ENCODE data around the gene DLGAP3. TPM values are rescaled to one million over a fixed set of nuclear protein-coding genes. Genes with fewer than 3 reads are reported as not detected.

The DLGAP3 gene
- total and polyA plus RNA-seq, 2 of the 13 experiments (the other 11 are each of a cell fraction or from before 2014, with no cell fraction given) = 0.03 to 0.04 TPM

DNA sequence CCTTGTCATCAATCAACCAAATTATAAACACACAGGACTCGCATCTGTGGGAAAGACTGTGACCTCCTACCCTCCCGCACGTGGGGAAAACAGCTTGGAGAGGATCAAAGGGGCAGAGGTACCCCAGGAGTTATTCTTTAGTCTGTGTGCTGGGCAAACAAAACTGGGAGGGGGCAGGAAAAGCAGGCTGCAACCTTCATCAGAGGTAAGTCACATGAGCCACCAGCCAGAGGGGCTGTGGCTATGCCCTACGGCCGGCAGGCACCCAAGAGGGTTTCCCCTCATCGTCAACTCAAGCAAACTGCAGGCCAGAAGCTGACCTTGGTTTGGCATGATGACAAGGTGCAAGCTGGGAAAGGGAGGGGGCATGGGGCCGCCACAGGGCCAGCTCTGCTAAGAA lies 82.4 kb downstream of the DLGAP3 start (continued):
- TF ChIP-seq TFE3 (CRISPR knock-in tag; IDR thresholded peaks at IDR 0.05) (0 out of 2 replicates have a peak, but pooled peaks have one; percentile 32), ZFP37 (CRISPR knock-in tag; IDR thresholded peaks at IDR 0.05; ENCODE audit: borderline replicate concordance) (no peak), ZNF670 (CRISPR knock-in tag; IDR thresholded peaks at IDR 0.05; ENCODE audit: borderline replicate concordance) (no peak), ZFP41 (CRISPR knock-in tag; IDR thresholded peaks at IDR 0.05; ENCODE audit: borderline replicate concordance) (no peak), TBX2 (CRISPR knock-in tag; IDR thresholded peaks at IDR 0.05; ENCODE audit: borderline replicate concordance) (peak; percentile 34; the same call in 1 of the 2 replicates), MIXL1 (CRISPR knock-in tag; IDR thresholded peaks at IDR 0.05) (no peak), BATF2 (CRISPR knock-in tag; IDR thresholded peaks at IDR 0.05) (no peak), NR2F2 (IDR thresholded peaks at IDR 0.05; ENCODE audit: borderline replicate concordance, low read depth) (peak; percentile 70; the same call in 1 of the 2 replicates), HMGA1 (CRISPR knock-in tag; conservative IDR thresholded peaks at IDR 0.05) (no peak), ZNF33A (CRISPR knock-in tag; IDR thresholded peaks at IDR 0.05; ENCODE audit: borderline replicate concordance) (no peak), BHLHE40 (IDR thresholded peaks at IDR 0.05; ENCODE audit: low read length) (peak; percentile 88), BRF2 (CRISPR knock-in tag; IDR thresholded peaks at IDR 0.05) (no peak)
- TF ChIP-seq, protein P1, sequence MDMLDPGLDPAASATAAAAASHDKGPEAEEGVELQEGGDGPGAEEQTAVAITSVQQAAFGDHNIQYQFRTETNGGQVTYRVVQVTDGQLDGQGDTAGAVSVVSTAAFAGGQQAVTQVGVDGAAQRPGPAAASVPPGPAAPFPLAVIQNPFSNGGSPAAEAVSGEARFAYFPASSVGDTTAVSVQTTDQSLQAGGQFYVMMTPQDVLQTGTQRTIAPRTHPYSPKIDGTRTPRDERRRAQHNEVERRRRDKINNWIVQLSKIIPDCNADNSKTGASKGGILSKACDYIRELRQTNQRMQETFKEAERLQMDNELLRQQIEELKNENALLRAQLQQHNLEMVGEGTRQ (IDR thresholded peaks at IDR 0.05; ENCODE audit: low read depth, low read length) = no peak
- TF ChIP-seq, protein P1 (CRISPR knock-in tag; IDR thresholded peaks at IDR 0.05; ENCODE audit: borderline replicate concordance) = peak; percentile 66; the same call in 1 of the 2 replicates
- TF ChIP-seq, protein P2, sequence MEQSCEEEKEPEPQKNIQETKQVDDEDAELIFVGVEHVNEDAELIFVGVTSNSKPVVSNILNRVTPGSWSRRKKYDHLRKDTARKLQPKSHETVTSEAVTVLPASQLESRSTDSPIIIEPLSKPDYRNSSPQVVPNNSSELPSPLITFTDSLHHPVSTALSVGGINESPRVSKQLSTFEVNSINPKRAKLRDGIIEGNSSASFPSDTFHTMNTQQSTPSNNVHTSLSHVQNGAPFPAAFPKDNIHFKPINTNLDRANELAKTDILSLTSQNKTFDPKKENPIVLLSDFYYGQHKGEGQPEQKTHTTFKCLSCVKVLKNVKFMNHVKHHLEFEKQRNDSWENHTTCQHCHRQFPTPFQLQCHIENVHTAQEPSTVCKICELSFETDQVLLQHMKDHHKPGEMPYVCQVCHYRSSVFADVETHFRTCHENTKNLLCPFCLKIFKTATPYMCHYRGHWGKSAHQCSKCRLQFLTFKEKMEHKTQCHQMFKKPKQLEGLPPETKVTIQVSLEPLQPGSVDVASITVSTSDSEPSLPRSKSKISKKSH (CRISPR knock-in tag; IDR thresholded peaks at IDR 0.05; ENCODE audit: borderline replicate concordance) = no peak
- TF ChIP-seq, protein P3, sequence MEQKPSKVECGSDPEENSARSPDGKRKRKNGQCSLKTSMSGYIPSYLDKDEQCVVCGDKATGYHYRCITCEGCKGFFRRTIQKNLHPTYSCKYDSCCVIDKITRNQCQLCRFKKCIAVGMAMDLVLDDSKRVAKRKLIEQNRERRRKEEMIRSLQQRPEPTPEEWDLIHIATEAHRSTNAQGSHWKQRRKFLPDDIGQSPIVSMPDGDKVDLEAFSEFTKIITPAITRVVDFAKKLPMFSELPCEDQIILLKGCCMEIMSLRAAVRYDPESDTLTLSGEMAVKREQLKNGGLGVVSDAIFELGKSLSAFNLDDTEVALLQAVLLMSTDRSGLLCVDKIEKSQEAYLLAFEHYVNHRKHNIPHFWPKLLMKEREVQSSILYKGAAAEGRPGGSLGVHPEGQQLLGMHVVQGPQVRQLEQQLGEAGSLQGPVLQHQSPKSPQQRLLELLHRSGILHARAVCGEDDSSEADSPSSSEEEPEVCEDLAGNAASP (CRISPR knock-in tag; IDR thresholded peaks at IDR 0.05; ENCODE audit: borderline replicate concordance) = peak; percentile 68; the same call in 1 of the 2 replicates
- TF ChIP-seq, protein P4, sequence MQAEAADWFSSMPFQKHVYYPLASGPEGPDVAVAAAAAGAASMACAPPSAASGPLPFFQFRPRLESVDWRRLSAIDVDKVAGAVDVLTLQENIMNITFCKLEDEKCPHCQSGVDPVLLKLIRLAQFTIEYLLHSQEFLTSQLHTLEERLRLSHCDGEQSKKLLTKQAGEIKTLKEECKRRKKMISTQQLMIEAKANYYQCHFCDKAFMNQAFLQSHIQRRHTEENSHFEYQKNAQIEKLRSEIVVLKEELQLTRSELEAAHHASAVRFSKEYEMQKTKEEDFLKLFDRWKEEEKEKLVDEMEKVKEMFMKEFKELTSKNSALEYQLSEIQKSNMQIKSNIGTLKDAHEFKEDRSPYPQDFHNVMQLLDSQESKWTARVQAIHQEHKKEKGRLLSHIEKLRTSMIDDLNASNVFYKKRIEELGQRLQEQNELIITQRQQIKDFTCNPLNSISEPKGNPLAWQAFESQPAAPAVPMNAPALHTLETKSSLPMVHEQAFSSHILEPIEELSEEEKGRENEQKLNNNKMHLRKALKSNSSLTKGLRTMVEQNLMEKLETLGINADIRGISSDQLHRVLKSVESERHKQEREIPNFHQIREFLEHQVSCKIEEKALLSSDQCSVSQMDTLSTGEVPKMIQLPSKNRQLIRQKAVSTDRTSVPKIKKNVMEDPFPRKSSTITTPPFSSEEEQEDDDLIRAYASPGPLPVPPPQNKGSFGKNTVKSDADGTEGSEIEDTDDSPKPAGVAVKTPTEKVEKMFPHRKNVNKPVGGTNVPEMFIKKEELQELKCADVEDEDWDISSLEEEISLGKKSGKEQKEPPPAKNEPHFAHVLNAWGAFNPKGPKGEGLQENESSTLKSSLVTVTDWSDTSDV (CRISPR knock-in tag; IDR thresholded peaks at IDR 0.05) = no peak

All from HepG2 (cell line).